T-helper 2 cell treated with Interferon-gamma antibody and Interleukin-4, amounts not matched to agents 100 ng/mL and 5 ng/mL, for 36 hours (primary cell): ENCODE measurements around the gene AZIN2. TPM values are rescaled to one million over a fixed set of nuclear protein-coding genes. Genes with fewer than 3 reads are reported as not detected.
"Not testable (repeated sequence)": the region's sequence is repeated elsewhere in the genome, so short reads cannot be mapped to it uniquely, and the experiment has no call there.

Experiments
- intact Hi-C: fragments of 100-400 bp; cut with micrococcal nuclease; formaldehyde crosslinking; loops from one replicate; pipeline ENCODE4 v1.15.1; 2023
- total RNA-seq: library from RNA; stranded (reverse); gene quantifications from 2 replicates; pipeline ENCODE4 v1.2.3, GENCODE V29; 2022

AZIN2 gene
- 5.1 and 7.3 TPM in 2 replicates for total RNA-seq

- intact Hi-C loops, result loop anchor here (2.0 to 10.0 kb wide), 4 partner anchors 44 to 149 kb away; partner anchors contain the start of genes AK2 and RNF19B
Observed at GRCh38 chr1:33080885-33081553, at the start of gene AZIN2. Gene AZIN2 (plus strand): TSS chr1:33081153. CDS start chr1:33082250, 1,097 bp downstream.

GRCh38 chr1:33031506-33031905, 49.4 kb upstream of the AZIN2 start:
- intact Hi-C loops, result no loop called here

- intact Hi-C loops, result no loop called here
Observed at GRCh38 chr1:33032126-33032869, 48.7 kb upstream of the AZIN2 start.

- intact Hi-C loops, result loop anchor here (1.0 to 5.0 kb wide), 5 partner anchors 45 to 219 kb away; partner anchors contain the start of genes AZIN2, RNF19B, S100PBP and YARS1
Observed at GRCh38 chr1:33036051-33036525, 44.9 kb upstream of the AZIN2 start.

GRCh38 chr1:33036526-33037503, 44.1 kb upstream of the AZIN2 start, which contains the start of gene AK2:
Gene AK2 (minus strand): TSS chr1:33036883. CDS start chr1:33036828, 55 bp downstream.
- intact Hi-C loops, result loop anchor here (1.0 to 5.0 kb wide), 5 partner anchors 44 to 220 kb away; partner anchors contain the start of genes AZIN2, RNF19B, S100PBP and YARS1

- intact Hi-C loops, result loop anchor here (5.0 kb wide), 1 partner anchor 58 kb away; no protein-coding TSS in a partner anchor
Observed at GRCh38 chr1:33039840-33040239, 41.1 kb upstream of the AZIN2 start.

GRCh38 chr1:33041026-33041425, 39.9 kb upstream of the AZIN2 start:
- intact Hi-C loops, result no loop called here

- intact Hi-C loops, result no loop called here
Observed at GRCh38 chr1:33042831-33043230, 38.1 kb upstream of the AZIN2 start.

GRCh38 chr1:33043267-33044092, 37.5 kb upstream of the AZIN2 start:
- intact Hi-C loops, result no loop called here

GRCh38 chr1:33045246-33045645, 35.7 kb upstream of the AZIN2 start:
- intact Hi-C loops, result no loop called here

GRCh38 chr1:33045814-33046213, 35.1 kb upstream of the AZIN2 start:
- intact Hi-C loops, result no loop called here

- intact Hi-C loops, result not testable (repeated sequence)
Observed at GRCh38 chr1:33046234-33046633, 34.7 kb upstream of the AZIN2 start.

- intact Hi-C loops, result no loop called here
Observed at GRCh38 chr1:33047290-33047689, 33.7 kb upstream of the AZIN2 start.

- intact Hi-C loops, result no loop called here
Observed at GRCh38 chr1:33047839-33048305, 33.1 kb upstream of the AZIN2 start.

- intact Hi-C loops, result no loop called here
Observed at GRCh38 chr1:33048426-33048825, 32.5 kb upstream of the AZIN2 start.

- intact Hi-C loops, result no loop called here
Observed at GRCh38 chr1:33049371-33049770, 31.6 kb upstream of the AZIN2 start.

- intact Hi-C loops, result no loop called here
Observed at GRCh38 chr1:33050221-33051076, 30.5 kb upstream of the AZIN2 start.

GRCh38 chr1:33055210-33056008, 25.5 kb upstream of the AZIN2 start:
- intact Hi-C loops, result loop anchor here (1.0 kb wide), 1 partner anchor 122 kb away; no protein-coding TSS in a partner anchor
